ENCODE data around the gene PRRG2.

The PRRG2 gene

DNA sequence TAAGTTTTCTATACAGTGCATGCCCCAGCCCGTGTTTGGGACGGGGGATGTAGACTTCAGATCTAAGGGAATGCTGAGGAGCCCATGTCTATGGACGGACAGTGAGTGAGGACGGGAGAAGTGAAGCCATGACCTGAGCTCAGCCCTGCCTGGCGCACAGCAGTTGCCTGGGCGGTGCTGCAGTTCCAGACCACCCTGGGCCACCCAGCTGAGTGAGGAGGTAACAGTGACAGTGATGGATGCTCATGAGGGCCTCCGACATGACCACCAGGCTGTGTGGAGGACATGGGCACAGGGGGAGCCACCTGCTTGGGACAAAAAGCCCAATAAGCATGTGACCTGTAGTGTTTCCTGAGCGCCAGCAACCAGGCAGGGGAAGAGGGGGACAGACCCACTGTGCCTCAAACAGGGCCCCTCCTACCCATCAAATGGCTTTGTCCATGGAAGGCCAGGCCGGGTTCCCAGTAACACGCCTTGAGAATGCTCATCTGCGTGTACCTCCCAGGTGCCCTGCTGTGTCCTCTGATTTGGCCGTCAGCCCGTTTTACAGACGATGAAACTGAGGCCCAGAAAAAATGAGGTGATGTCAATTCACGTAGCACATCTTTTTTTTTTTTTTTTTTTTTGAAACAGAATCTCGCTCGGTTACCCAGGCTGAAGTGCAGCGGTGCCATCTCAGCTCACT lies 23.3 kb upstream of the PRRG2 start:
- DNase-seq, result no peak

DNA sequence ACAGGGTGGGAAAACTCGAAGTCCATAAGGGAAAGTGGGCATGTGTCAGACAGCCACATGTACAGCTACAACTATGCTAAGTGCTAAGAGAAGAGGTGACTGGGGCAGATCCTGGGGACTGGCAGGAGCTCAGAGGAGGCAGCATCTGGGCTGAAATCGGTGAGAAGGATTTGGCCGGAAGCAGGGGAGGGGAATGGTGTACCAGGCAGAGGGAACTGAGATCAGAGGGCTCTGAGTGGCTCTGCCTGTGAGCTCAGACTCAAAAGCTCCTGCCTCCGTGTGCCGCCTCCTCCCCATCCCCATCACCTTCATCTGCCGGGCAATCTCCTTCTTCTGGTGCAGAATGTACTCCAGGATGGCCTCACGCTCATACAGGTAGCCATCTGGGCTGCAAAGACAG lies 22.5 kb upstream of the PRRG2 start:
- no peak for DNase-seq

DNA sequence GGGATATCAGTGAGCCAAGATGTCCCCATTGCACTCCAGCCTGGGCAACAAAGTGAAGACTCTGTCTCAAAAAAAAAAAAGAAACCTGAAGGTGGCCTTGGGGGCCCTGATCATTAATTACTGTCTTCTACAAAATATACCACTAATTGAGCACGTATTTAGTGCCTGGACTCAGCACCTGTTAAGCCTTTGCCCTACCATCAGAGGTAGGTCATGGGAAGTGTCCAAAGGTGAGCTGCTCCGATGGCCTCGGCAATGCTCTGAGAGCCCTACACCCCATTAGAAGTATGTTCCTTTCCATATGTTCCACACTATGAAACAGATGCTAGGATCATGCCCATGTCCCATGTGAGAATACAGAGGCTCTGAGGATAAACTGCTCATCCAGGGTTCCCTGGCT lies 21.7 kb upstream of the PRRG2 start:
- no peak for DNase-seq

DNA sequence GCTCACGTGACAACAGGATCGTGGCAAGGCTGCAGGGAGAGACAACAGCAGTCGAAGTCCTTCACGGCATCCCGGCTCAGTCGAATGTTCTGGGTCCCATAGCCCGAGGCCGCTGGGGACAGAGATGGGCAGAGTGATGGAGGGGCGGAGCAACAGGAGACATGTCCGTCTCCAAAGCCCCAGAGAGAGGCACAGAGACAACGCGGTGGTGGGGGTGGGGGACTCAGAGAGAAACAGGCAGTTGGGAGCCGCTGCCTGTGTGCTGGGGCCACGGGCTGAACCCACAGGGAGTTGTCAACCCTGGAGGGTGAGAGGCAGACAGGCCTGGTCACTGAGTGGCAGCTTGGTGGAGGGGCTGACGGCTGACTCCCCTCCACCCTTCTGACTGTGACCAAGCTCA lies 21.2 kb upstream of the PRRG2 start:
- no peak for DNase-seq

DNA sequence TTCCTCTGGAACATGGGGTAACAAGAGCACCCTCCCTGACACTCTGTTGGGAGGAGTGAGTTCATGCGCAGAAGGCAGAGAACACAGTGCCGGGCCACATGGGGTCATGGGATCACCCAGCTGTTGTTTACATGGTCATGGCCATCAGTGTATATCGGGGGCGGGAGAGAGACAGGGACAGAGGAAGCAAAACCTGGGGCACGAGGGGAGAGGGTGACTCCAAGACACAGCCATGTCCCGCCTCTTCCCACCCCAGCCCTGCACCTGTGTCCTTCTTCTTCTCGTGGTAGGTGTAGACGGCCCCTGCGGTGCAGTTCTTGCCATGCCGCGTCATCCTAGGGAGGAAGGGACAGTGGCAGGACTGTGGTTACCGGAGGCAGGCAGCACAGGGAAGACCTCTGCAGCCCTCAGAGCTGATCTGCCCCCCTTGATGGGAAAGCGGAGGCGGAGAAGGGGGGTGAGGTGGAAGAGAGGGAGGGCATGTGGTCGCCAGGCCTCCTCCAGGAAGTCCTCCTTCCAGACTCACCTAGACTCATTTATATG lies 20.7 kb upstream of the PRRG2 start:
- no peak for DNase-seq

DNA sequence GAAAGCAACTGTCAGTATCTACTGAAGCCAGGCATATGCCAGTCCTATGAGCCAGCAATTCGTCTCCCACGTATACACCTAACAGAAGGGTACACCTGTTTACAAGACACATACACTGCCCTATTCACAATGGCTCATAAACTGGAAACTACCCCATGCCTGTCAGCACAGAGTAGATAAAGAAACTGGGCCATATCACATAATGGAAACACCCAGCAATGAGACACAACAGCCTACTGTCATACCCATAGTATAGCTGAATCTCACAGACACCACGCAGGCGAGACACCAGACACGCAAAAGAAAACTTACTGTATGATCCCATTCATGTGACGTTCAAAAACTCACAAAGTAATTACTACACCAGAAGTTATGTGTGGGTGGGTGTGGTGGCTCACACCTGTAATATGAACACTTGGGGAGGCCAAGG lies 16.5 kb upstream of the PRRG2 start:
- DNase-seq, result no peak

DNA sequence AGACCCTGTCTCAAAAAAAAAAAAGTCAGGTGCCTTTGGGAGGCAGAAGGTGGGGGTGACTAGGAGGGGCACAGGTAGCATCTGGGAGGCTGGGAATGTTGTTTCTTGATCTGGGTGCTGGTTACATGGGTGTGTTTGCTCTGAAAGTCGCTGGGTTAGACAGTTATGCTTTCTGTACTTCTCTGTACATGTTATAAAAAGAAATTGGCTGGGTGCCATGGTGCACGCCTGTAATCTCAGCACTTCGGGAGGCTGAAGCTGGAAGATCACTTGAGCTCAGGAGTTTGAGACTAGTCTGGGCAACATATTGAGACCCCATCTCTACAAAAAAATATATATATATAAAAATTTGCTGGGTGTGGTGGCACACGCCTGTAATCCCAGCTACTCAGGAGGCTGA lies 15.9 kb upstream of the PRRG2 start:
- no peak for DNase-seq

DNA sequence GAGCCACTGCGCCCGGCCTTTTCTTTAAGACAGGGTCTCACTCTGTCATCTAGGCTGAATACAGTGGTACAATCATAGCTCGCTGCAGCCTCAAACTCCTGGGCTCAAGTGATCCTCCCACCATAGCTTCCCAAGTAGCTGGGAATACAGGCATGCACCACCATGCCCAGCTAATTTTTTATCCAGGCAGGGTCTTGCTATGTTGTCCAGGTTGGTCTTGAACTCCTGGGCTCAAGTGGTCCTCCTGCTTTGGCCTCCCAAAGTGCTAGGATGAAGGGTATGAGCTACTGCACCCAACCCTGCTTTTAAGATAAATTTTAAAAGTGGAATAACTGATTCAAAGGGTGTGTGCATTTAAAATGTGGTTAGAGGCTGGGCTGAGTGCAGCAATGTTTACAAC lies 14.8 kb upstream of the PRRG2 start:
- no peak for DNase-seq

DNA sequence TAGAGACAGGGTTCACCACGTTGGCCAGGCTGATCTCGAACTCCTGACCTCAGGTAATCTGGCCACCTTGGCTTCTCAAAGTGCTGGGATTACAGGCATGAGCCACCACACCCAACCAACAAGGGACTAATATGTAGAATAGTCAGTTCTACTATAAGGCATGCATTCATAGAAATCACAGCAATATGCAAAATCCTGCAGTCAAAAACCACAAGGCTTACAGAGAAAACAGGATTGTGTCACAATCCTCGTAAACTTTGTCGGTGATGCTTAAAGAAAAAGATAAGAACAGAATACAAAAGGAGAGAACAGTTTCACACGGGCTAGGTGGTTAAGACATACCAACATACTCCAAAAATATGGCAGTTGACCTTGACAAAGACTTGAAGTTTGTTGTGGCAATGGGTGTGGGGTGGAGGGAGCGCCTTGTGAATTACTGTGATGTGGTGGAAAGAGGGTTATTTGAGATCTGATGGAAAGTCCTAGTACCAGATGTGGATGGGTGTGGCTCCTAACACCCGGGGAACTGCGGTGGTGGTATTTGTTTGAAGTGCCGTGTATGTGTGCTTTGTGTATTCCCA lies 13.2 kb upstream of the PRRG2 start:
- no peak for DNase-seq

DNA sequence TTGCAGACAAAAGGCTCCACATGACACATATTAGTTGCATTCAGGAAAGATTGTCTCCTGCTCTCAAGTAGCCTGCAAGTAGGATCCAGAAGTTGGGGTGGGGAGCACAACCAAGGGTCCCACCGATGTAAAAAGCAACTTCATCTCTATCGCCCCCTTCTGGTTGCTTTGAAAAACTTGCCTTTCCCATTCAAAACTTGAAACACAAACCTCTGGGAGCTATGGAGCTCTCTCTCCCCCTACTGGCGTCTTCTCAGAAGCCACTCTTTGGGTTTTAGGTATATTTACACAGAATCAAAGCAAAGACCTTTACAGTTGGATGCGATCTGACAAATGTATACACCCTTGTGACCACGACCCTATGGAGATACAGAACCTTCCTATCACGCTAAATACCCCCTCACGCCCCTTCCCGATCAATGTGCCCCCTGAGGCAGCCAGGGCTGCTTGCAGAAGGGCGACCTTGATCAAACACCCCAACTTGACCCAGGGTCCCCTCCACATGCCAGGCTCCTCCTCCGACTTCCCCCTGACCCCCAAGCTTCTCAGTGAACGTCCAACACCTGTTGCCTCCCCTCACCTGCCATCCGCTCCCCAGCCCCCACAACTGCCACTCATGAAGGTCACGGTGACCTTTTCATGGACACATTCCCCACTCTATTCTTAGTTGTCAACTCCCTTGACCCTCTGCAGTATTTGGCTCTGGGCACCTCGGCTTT lies 10.8 kb upstream of the PRRG2 start:
- peak; percentile 72 for DNase-seq

DNA sequence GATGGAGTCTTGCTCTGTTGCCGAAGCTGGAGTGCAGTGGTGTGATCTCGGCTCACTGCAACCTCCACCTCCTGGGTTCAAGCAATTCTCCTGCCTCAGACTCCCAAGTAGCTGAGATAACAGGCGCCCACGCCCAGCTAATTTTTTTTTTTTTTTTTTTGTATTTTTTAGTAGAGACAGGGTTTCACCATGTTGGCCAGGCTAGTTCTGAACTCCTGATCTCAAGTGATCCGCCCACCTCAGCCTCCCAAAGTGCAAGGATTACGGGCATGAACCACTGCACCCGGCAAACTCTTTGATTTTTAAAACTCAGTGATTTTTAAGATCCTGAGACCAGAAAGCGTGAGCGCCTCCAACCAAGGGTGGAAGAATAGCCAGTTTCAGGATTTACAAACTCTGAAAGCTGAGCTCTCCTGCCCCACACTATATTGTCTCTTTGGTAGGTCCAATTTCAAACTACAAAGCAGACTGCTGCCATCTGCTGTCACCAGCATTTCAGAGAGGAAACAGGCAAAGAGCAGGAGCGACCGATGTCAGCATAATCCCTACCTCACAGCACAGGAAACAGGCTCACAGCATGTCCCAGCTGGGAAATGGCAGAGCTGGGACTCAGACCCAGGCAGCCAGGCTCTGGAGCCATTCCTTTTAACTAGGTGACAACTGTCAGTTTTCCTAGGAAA lies 10.0 kb upstream of the PRRG2 start:
- peak; percentile 18 for DNase-seq

DNA sequence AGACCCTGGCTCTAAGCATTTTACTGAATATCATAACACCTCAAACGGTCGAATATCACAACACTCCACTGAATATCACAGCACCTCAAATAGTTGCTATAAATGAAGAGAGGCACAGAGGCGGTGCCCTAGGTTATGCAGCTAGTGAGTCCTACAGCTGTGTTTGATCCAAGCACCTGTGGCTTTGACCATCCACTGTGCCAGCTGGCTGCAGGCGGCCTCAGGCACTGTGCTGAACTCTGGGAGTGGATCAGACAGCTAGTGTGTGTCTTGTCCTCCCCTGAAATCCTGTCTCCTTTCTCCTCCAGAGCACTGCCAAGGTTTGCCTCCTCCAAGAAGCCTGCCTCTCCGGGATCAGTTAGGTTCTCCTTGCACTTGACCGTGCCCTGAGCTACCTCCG lies 8.1 kb upstream of the PRRG2 start:
- no peak for DNase-seq

DNA sequence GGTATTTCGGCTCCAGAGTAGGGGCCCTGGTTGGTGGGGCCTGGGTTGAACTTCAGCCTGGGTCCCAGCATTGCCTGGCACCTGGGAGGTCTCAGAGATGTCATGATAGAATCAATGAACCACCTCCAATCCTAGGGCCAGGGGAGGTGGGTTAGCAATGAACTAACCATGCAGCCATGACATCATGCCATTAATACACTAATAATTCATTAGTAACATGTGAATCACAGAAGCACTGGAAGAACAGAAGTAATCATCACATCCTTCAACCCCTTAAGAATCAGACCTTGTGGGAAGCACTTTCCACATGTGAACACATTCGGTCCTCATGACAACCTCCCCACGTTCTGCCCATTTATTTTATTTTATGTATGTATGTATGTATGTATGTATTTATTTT lies 7.7 kb upstream of the PRRG2 start:
- no peak for DNase-seq

DNA sequence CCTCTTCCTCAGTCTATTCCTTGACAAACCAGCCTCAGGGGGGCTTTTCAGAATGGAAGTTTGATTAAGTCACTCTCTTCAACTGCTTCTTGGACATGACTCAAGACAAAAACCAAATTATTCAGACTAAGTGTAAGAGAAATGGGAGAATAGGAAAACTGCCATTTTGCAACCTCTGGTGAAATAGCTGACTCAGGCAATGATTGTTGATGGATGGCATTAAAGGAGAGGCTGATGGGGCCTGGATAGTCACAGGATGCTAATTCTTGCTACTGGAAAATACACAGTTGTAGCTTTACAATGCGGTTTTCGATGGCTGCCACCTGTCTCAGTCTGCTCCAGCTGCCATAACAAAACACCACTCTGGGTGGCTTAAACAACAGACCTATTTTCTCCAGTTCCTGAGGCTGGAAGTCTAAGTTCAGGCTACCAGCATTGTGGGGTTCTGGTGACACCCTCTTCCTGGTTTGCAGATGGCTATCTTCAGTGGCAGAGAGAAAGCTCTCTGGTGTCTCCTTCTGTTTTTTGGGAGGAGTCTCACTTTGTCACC lies 6.8 kb upstream of the PRRG2 start:
- no peak for DNase-seq

DNA sequence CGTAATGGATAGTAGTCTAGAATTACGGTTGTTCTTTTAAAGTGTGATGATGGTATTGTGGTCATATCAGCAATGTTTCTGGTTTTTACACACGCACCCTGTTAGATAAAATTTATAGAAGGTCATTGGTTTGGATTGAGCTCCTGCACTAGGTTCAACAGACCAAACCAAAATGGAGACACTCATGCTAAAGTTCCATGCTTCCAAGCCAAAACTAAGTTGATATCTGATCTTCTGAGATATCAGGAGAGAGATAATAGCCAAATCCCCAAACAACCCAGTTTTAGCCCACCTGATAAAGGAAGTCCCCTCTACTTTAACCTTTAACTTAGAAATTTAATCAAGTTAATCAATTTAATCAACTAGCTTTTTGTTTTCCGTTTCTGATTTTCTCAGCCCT lies 1.9 kb upstream of the PRRG2 start:
- DNase-seq, result no peak

DNA sequence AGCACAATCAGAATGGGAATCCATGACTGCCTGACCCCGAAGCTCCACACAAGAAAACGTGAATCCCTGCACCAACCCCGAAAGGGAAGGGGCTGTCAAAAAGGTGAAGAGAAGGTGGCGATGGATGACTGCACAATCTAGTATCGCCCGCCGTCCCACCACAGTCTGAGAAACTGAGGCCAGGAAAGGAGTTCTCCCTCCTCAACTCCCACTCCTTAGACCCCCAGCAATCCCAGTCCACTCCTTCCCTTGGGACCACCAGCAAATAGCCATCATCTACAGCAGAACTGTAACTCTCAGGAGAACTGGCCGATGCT lies 1.2 kb upstream of the PRRG2 start:
- no peak for DNase-seq

DNA sequence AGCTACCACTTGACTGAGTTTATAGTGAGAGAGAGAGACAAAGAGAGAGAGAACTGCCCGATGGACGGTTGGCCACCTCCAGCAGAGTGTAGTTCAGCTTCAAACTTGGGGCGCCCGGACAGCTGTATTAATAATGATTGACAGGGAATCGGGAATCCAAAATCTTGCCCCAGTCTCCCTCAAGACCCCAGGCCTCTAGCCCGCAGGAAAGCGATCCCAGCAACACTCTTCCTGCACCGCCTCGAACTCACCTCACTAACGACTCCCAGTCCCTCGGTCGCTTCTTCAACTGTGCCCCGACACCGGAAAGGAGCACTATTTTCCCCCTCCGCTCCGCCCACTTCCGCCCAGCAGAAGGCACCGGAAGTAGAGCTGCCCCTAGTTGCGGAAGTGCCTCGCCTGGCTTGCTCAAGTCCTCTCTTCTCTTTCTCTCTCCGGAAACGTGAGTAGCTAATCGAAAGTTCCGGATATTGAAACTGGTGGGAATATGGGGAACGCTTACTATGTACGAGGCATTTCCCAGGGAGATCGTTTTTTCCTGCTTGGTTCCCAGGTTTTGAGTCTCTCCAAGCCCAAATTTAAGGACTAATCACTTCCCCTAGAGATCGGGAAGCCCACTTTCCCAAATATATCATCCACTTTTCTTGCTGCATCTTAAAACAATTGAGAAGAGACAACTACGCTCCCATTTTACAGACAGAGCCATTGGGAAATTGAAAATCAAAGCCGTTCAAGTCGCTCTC lies 681 bp upstream of the PRRG2 start, which contains the start of gene NOSIP:
Gene NOSIP (minus strand): TSS at position 293 of the 743 bp plus-strand sequence. CDS start 19,865 bp downstream, outside the sequence.
- peak; percentile 95 for DNase-seq

DNA sequence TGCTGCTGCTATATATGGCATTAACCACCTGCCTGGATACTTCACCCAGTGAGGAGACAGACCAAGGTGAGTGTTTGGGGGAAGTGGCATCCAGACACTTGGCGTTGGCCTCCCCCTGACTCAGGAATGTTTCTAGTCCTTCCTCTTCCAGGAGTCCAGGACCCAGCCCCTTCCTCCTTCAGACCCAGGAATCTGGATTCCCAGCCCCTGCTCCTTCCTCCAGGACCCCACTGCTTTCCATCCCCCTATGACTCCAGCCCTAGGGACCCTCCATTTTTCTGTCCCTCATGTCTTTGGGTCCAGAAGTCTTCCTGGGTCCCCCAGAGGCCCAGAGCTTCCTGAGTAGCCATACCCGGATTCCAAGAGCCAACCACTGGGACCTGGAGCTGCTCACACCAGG lies 2.1 kb downstream of the PRRG2 start:
- no peak for DNase-seq

DNA sequence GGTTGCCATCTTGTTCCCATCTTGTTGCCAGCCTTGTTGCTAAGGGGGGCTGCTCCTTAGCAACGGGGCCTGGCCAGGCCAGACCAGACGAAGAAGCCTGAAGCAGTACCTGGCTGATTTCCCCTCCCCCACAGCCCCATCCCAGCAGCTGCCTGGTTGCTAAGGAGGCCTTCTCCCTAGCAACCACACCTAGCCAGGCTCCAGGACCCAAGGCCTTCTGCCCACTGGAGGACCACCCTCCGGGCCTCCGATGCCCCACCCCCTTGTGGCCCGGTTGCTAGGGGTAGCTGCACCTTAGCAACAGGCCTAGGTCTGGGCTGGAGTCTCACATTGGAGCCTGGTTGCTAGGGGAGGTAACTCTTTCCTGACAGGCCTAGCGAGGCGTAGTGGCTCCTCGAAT lies 3.9 kb downstream of the PRRG2 start:
- DNase-seq, result peak; percentile 37

DNA sequence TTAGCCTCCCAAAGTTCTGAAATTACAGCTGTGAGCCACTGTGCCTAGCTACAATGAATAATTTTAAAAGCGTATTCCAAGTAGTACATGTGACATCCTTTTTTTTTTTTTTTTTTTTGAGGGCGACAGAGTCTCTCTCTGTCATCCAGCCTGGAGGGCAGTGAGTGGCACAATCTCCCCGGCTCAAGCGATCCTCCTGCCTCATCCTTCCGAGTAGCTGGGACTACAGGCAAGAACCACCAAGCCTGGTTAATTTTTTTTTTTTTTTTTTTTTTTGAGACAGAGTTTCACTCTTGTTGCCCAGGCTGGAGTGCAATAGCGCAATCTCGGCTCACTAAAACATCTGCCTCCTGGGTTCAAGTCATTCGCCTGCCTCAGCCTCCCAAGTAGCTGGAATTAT lies 6.1 kb downstream of the PRRG2 start:
- no peak for DNase-seq

DNA sequence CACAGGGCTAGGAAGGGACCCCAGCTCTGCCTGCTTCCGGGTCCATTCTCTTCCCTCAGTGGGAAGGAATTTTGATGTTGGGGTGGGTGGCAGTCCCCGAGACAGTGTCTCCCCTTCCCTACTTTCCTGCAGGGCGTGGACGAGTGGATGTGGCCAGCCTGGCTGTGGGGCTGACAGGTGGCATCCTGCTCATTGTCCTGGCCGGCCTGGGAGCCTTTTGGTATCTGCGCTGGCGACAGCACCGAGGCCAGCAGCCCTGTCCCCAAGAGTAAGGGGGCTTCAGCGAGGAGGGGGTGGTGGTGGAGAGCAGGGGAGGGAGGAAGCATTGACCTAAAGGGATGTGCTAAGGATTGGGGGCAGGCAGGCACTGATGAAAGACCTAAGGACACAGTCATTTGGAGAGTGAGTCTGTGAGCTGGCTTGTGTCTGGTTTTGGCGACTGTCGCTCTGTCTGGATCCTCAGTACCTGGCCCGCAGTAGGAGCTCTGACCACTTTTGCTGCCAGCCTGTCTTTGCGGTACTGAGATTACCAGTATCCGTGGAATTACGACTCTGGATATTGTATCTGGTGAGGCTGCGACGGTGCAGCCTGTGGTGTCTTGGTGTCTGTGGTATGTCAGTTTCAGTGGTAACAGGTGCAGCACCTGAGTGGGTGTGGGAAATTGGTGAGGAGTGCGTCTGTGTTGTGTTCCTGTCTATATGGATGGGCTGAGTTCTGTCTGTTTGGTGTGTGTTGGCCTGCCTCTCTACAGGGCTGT lies 7.4 kb downstream of the PRRG2 start:
- DNase-seq, result no peak

DNA sequence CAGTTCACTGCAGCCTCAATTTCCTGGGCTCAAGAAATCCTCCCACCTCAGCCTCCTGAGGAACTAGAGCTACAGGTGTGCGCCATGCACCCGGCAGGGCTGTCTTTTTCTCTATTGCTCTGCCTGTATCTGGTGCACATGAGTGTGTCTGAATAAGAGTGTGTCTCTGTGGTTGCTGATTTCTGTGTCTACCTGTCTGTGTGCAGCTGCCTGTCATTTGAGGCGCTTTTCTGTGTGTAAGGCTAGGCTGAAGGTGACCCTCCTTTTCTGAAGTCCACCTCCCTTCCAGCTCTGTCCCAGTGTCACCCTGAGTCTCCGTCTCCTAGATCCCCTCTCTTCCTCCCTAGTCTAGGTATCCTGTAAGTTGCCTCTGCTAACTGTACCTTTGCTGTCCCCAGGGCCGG lies 8.4 kb downstream of the PRRG2 start:
- DNase-seq, result no peak
